ENCODE measurements around the gene KCNJ12. TPM values are rescaled to one million over a fixed set of nuclear protein-coding genes. Genes with fewer than 3 reads are reported as not detected.
A peak's percentile ranks its signal among the peaks of the same experiment; 100 is the strongest.
"Not testable (repeated sequence)": the region's sequence is repeated elsewhere in the genome, so short reads cannot be mapped to it uniquely, and the experiment has no call there.

Gene KCNJ12
- polyA plus RNA-seq, 6 donors from 2014 or later, result not detected

GRCh38 chr17:21344801-21345200 is 31.4 kb upstream of the KCNJ12 start:
- H3K27ac Mint-ChIP-seq; H3K36me3 Mint-ChIP-seq; H3K9me3 Mint-ChIP-seq; H3K4me3 Mint-ChIP-seq; H3K4me1 Mint-ChIP-seq; H3K27me3 Mint-ChIP-seq; ATAC-seq (ENCODE audit: low read depth in 2 of 2); DNase-seq: not testable (repeated sequence)

DNA sequence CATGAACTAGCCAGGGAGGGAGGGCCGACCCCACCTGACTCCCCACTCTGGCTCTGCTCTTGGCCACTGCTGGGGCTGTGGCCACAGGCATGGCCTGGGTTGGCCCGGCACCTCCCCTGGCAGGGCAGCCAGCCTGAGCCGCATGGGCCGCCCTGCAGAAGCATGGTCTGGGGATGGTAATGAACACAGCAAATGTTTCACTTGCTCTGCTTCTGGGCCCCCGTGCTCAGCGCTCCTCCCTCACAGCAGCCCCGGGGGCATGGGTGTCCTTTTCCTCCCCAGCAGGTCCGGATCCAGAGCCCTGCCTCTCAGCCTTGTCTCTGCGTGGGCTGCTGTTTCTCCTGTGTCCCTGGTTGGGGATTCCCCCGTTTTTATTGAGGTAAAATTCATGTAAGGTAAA is 30.9 kb upstream of the KCNJ12 start:
- DNase-seq (no peak), ATAC-seq (ENCODE audit: low read depth in 2 of 2) (no peak)
- Mint-ChIP-seq H3K4me1 (peaks cover 0 to 7% (median 5%) of the 10 kb centered on the region in 3 donors), H3K4me3 (no peak overlapping the region), H3K27ac (no peak overlapping the region), H3K27me3 (peaks cover 0 to 4% (median 0%) of the 10 kb centered on the region in 3 donors), H3K36me3 (no peaks in the 10 kb centered on the region), H3K9me3 (peaks cover 0 to 2% (median 0%) of the 10 kb centered on the region in 7 donors)

DNA sequence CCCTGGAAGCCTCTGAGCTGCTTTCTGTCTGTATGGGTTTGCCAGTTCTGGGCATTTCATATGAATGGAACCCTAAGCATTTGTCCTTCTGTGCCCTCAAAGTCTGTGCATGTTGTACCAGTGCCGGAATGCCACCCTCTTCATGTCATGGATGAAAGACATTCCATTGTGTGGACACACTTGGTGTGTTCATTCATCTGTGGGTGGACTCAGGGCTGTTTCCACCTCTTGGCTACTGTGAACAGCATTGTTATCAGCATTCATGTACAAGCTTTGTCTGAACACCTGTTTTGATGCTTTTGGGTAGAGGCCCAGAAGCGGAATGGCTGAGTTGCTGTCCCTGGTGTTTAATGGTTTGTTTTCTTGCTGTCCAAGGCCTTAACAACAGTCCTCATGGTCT is 30.1 kb upstream of the KCNJ12 start:
- not testable (repeated sequence) for H3K4me1 Mint-ChIP-seq; ATAC-seq (ENCODE audit: low read depth in 2 of 2); DNase-seq; H3K9me3 Mint-ChIP-seq; H3K27ac Mint-ChIP-seq; H3K36me3 Mint-ChIP-seq; H3K27me3 Mint-ChIP-seq; H3K4me3 Mint-ChIP-seq

DNA sequence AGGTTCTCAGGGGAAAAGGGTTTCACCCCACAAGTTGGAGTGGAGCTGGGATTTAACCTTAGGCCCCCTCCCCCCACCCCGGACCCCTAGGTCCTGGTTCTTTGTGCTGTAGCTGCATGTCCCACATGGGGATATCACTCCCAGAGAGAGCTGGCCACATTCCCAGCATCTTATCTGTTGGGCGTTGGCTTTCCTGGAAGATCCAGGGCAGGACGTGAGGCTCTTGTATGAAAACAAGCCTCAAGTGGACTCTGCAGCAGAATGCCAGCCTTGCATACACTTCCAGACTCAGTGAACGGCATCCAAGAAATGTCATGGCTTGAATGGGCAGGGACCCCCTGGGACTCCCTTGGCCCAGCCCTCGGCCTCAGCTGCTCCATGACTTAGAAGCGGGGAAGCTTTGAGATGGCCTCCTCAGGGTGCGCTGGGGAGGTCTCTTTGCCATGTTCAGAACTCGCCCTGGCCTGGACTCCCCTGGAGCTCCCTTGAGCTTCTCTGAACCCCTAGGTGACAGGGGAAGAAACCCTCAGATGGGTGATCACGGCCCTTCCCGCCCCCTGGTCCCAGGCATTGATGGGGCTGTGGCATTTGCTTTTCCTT is 29.4 kb upstream of the KCNJ12 start:
- H3K27ac Mint-ChIP-seq; H3K4me1 Mint-ChIP-seq; H3K4me3 Mint-ChIP-seq; H3K27me3 Mint-ChIP-seq; ATAC-seq (ENCODE audit: low read depth in 2 of 2); DNase-seq; H3K36me3 Mint-ChIP-seq; H3K9me3 Mint-ChIP-seq: not testable (repeated sequence)

- H3K4me1 Mint-ChIP-seq; DNase-seq; H3K4me3 Mint-ChIP-seq; H3K9me3 Mint-ChIP-seq; H3K36me3 Mint-ChIP-seq; H3K27ac Mint-ChIP-seq; ATAC-seq (ENCODE audit: low read depth in 2 of 2): not testable (repeated sequence)
- peaks cover 0 to 10% (median 0%) of the 10 kb centered on the region in 3 donors for H3K27me3 Mint-ChIP-seq
Observed at GRCh38 chr17:21347660-21348059, 28.5 kb upstream of the KCNJ12 start.

DNA sequence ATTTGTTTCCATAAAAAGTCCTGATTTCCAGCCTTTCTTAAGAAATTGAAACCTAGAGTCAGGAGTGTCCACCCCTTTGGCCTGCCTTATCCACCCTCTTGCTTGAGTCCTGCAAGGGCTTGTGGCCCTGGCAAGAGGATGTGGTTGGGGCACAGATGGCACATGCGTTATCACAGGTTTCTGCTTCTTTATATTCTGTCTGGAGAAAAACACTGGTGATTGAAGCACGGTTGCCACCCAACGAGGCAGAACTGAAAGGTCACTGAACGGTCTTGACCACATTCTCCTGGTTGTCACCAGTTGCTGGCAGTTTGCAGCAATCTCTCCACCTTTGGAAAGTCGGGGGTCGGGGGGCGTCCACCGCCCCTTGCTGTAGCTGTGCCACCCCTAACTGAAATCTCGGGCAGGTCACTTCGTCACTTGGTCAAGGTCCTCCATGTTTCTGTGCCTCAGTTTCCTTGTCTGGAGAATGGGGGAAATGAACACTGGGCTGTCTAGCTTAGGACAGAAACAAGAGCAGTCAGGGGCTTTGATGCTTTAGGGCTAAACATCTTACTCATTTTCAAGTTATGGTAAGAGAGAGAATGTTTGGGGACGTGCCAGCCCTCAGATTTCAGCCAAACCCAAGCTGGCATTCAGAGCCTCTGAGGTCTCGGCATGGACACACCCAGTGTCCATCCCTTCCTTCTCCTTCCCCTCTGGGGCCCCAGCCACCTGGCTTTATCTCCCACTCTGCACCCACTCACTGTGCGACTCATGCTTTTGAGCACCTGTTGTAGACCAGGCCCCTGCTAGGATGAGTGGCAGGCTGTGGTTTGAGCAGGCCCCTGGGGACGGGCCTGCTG is 27.9 kb upstream of the KCNJ12 start:
- Mint-ChIP-seq H3K4me3 (peak overlapping the region in 1 of 8 donors; percentile 33), H3K27ac (peak overlapping the region in 1 of 6 donors; percentile 62), H3K27me3 (peaks cover 0 to 13% (median 0%) of the 10 kb centered on the region in 3 donors)
- not testable (repeated sequence) for H3K9me3 Mint-ChIP-seq, H3K4me1 Mint-ChIP-seq, DNase-seq, H3K36me3 Mint-ChIP-seq
- ATAC-seq (ENCODE audit: low read depth in 2 of 2), result peak; percentile 59 to 60

- H3K9me3 Mint-ChIP-seq; H3K4me3 Mint-ChIP-seq; H3K27ac Mint-ChIP-seq; ATAC-seq (ENCODE audit: low read depth in 2 of 2); DNase-seq; H3K36me3 Mint-ChIP-seq; H3K4me1 Mint-ChIP-seq: not testable (repeated sequence)
- H3K27me3 Mint-ChIP-seq, result peaks cover 0 to 16% (median 0%) of the 10 kb centered on the region in 3 donors
Observed at GRCh38 chr17:21348926-21349261, 27.3 kb upstream of the KCNJ12 start.

DNA sequence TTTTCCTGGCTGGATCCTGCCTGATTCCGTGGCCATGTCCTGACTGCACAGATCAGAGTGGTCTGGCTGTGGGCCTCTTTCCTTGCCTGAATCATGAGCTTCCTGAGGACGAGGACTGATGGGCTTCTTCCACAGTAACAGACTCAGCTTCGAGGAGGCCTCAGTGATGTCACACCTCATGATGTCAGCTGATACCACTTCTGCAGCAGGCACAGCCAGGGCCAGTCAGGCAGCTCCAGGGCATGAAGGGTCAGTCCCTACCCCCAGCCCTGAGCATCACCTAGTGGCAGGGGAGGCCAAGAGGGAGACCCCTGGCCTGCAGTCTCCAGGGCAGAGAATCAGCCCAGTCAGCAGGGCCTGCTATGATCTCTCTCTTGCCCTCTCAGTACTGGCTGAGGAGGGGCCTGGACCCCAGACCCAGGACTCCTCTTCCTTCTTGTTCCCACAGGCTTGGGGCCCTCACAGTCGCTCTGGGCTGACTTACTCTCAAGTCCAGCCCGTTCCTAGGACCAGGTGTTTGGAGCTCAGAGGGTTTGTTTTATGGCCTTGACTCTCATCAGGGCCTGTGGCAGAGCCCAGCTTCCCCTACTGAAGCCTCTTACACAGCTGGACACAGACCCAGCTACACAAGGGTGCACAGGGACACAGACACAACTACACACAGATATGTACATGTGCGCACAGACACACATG is 26.7 kb upstream of the KCNJ12 start:
- H3K9me3 Mint-ChIP-seq; H3K4me1 Mint-ChIP-seq; DNase-seq; H3K36me3 Mint-ChIP-seq; H3K4me3 Mint-ChIP-seq; ATAC-seq (ENCODE audit: low read depth in 2 of 2): not testable (repeated sequence)
- Mint-ChIP-seq H3K27ac (peak overlapping the region in 2 of 6 donors; percentile 10 to 20), H3K27me3 (peaks cover under 1 to 14% (median 1%) of the 10 kb centered on the region in 3 donors)

DNA sequence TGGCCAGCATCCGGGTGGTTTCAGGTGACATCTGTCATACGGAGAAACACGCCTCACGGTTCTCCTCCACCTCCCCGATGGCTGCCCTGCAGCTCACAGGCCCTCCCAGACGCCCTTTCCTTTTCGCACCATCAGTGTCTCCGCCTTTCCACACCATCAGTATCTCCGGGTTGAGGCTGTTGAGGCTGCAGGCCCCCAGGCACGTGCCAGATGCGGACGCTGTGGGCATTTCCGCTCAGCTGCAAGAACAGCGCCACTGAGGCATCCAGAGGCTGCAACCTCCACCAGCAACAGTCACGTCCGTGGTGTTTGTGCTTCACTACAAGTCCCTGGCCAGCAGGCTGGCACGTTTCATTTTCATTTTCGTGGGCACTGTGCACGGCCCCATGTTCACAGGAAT is 25.7 kb upstream of the KCNJ12 start:
- DNase-seq; H3K27ac Mint-ChIP-seq; H3K36me3 Mint-ChIP-seq; ATAC-seq (ENCODE audit: low read depth in 2 of 2); H3K4me1 Mint-ChIP-seq; H3K9me3 Mint-ChIP-seq; H3K4me3 Mint-ChIP-seq: not testable (repeated sequence)
- H3K27me3 Mint-ChIP-seq, result peaks cover 4 to 17% (median 6%) of the 10 kb centered on the region in 3 donors

- DNase-seq, result no peak
Observed at GRCh38 chr17:21351366-21352065, 24.6 kb upstream of the KCNJ12 start.

DNA sequence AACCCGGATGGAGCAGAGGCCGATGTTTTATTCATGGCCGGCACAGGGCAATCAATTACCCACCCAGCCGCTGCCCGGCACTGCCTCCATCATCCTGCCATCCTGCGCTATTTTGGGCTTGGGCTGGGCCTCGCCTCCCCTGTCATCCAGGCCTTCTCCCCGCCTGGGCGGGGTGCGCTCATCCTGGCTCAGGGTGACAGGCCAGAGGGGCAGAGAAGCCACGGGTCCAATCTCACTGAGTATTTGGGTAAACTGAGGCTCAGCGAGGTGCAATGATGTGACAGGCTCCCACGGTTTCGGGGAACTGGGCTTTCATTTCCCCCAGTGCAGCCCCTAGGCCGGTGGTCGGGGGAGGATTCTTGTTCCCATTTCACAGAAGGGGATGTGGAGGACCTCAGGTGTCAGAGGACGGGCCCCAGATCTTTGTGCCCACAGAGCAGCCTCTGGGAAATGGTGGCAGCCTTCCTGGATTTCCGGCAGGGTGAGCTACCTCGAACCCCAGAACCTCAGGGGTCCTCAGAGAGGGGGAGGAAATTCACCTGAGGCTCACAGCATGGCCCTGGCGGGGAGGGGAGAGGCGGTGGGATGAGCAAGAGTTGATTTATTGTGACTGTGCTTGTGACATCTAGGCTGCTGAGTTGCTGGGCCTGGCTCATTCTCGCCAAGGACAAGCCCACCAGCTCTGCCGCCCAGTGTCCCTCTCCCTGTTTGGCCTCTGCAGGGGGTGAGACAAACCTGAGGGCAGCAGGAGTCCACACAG is 23.8 kb upstream of the KCNJ12 start:
- Mint-ChIP-seq H3K27ac (no peak overlapping the region), H3K36me3 (no peaks in the 10 kb centered on the region), H3K4me1 (peaks cover 0 to 5% (median 5%) of the 10 kb centered on the region in 3 donors), H3K4me3 (no peak overlapping the region), H3K9me3 (peaks cover 0 to 9% (median 0%) of the 10 kb centered on the region in 7 donors), H3K27me3 (peaks cover 4 to 27% (median 20%) of the 10 kb centered on the region in 3 donors)
- ATAC-seq (ENCODE audit: low read depth in 2 of 2) (no peak), DNase-seq (no peak)

More at GRCh38 chr17:21351366-21352065, 24.6 kb upstream of the KCNJ12 start:
- Mint-ChIP-seq H3K27ac (peak overlapping the region in 3 of 6 donors; percentile 34 to 81 (median 49)), H3K4me1 (peaks cover 0 to 5% (median 5%) of the 10 kb centered on the region in 3 donors), H3K4me3 (no peak overlapping the region), H3K9me3 (peaks cover 0 to 3% (median 0%) of the 10 kb centered on the region in 7 donors), H3K27me3 (peaks cover 4 to 20% (median 11%) of the 10 kb centered on the region in 3 donors), H3K36me3 (no peaks in the 10 kb centered on the region)
- ATAC-seq (ENCODE audit: low read depth in 2 of 2), result no peak

GRCh38 chr17:21352981-21353265 is 23.2 kb upstream of the KCNJ12 start:
- no peak for DNase-seq
- H3K9me3 Mint-ChIP-seq, result peaks cover 0 to 9% (median 0%) of the 10 kb centered on the region in 7 donors

More at GRCh38 chr17:21352981-21353265, 23.2 kb upstream of the KCNJ12 start:
- Mint-ChIP-seq H3K36me3 (no peaks in the 10 kb centered on the region), H3K4me1 (peaks cover 0 to 5% (median 3%) of the 10 kb centered on the region in 3 donors), H3K27me3 (peaks cover 4 to 27% (median 20%) of the 10 kb centered on the region in 3 donors), H3K27ac (peak overlapping the region in 1 of 6 donors; percentile 48), H3K4me3 (no peak overlapping the region)
- no peak for ATAC-seq (ENCODE audit: low read depth in 2 of 2)
